Stimulated activated CD8-positive, alpha-beta memory T cell treated with anti-CD3 and anti-CD28 coated beads, Interleukin-2, amount 100 ng/mL, for 1 hour (primary cell): ENCODE data around the gene RASGRF1.

Experiments
- DNase-seq, 2 donors: peaks; one replicate each; pipeline ENCODE4 v3.0.0-alpha.2; 2020; ENCODE audit warnings: low read depth in 2 of 2

Gene RASGRF1

DNA sequence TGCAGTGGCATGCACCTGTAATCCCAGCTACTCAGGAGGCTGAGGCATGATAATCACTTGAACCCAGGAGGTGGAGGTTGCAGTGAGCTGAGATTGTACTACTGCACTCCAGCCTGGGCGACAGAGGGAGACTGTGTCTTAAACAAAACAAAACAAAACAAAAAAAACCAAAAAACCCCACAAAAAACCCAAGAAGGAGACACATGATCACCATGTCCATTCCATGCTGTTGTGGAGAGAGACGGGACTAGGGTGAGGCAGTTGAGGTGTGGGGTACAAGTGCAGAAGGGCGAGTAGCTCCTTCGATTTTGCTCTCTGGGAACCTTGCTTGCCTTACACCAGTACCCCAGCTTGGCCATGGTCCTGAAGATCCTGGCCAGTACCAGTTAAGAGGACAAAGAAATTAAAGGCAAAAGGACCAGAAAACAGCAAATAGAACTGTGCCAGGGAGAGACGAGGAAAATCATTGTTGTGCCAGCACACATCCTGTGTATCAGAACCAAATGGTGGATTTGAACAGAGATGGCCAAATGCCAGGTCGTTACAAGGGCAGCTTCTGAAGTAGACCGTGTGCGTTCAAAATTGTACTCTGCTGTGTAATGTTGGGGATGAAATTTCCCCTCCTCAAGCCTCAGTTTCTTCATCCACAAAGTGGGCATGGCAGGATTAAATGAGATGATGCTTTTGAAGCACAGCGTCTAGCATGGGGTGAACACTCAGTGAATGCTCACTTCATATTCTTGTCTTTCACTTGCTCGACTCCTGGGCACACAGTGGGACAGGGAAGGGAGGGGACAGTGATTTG lies 102.8 kb downstream of the RASGRF1 start:
- DNase-seq, result no peak

DNA sequence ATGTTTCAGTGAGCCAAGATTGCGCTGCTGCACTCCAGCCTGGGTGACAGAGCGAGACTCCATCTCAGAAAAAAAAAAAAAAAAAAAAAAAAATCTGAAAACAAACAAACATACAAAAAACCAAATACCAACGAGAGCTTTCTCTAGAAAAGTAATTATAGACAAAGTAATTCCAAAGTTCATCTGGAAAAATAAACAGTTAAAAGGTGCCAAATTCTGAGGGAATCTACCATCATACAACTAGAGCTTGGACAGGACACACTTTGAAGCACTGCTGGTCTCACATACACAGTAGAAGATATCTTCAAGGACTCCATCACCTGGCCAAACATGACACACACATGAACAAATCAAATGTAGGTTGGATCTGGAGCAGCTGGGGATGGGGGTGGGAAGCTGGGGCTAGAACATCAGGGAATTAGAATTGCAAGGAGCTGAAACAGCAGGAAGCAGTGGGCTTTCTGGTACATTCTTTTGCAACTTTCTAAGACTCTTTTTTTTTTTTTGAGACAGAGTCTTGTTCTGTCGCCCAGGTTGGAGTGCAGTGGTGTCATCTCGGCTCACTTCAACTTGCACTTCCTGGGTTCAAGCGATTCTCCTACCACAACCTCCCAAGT lies 104.6 kb downstream of the RASGRF1 start:
- no peak for DNase-seq

DNA sequence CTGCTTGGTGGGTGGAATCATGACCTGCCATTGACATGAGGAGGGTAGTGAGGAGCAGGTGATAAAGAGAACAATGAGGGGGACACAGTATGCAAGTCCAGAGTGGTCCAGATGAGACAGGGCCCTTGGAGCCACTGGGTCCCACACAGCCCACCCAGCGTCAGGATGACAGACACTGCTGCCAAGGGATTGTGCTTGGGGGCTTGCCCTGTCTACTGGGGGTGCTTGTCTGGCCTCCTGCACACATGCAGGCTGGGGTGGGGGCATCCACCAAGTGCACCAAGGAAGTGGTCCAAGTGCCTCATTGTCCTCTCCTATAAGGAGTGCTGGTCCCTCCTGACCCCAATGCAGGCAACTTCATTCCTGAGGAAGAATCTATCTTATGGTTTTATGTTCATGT lies 106.5 kb downstream of the RASGRF1 start:
- no peak for DNase-seq

DNA sequence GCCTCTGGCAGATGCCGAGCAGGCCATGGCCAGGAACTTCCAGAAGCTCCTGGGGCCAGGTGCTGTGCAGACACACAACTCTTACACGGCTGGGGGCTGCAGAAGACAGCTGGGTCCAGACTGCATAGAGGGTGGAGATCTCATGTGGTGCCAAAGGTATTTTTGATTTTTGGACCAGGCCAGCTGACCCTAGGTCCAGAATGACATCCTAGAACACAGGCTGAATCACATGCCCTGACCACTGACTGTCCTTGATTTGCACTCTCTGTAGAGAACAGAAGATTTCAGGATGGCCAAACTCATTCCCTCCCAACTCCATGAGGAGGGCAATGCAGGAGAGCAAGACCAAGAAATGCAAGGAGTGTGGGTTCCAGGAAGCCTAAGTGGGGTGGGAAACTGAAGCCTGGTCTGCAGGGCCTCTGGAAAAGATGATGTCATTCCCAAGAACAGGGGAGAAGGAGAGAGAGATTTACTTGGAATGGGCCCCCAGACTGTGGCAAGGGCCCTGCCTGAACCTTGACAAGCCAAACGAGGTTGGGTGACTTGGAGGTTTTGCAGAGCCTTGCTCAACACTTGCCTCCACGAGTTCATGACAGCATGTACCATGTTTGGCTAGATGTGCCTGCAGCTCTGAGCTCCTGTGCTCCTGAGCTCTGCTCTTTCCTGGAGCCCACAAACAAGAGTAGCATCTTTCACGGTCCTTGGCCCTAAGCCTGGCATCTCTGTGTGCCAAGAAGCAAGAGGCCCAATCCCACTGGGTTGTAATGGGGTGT lies 107.2 kb downstream of the RASGRF1 start:
- DNase-seq, result no peak

DNA sequence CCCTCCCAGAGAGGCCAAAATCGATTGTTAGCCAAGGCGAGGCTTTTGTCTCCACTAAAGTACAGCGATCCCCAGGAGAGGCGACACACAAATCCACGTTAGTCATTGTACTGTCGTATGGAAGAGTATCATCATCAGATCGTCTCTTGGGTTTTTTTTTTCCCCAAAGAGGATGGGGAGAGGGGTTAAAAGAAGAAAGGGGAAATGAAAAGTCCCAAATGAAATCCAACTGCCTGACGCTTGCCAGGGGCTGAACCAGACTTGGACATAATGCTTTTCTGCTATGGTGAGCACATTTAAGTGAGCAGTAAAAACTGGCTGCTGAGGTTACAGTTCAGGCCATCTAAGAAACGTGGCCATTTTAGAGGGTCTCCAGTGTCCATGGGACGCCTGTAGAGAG lies 107.8 kb downstream of the RASGRF1 start:
- no peak for DNase-seq

DNA sequence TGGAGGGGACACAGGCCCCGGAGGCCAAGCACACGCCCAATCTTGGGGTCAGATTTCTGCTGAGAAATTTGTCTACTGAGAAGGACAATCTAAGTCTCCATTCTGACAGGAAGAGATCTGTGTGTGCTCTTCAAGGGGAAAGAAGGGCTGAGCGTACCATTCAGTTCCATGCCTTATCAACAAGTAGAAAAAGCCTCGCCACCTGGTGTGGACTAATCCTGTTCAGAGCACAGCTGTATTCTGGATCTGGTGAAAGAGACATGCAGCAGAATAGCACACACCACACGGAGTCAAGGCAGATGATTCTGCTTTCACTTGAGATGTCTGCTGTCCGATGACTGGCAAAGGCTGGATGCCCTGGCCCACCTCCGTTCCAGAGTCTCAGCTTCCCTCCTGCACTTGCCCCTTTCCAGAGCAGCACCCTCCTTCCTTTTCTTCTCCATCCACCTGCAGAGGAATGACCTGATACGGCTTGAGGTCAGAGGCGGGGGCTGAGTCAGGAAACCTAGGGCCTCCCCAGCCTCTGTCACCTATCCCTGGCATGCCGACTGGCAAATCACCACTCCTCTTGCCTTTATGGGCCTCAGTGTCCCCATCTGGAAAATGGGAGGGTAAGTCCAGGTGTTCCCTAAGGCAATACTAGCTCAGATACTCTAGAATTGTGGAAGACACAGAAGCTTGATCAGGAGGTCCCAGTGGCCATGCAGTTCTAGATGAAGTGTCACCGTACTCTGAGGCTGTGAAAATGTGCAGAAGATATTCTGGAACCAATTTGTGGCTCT lies 108.9 kb downstream of the RASGRF1 start:
- DNase-seq, result no peak

DNA sequence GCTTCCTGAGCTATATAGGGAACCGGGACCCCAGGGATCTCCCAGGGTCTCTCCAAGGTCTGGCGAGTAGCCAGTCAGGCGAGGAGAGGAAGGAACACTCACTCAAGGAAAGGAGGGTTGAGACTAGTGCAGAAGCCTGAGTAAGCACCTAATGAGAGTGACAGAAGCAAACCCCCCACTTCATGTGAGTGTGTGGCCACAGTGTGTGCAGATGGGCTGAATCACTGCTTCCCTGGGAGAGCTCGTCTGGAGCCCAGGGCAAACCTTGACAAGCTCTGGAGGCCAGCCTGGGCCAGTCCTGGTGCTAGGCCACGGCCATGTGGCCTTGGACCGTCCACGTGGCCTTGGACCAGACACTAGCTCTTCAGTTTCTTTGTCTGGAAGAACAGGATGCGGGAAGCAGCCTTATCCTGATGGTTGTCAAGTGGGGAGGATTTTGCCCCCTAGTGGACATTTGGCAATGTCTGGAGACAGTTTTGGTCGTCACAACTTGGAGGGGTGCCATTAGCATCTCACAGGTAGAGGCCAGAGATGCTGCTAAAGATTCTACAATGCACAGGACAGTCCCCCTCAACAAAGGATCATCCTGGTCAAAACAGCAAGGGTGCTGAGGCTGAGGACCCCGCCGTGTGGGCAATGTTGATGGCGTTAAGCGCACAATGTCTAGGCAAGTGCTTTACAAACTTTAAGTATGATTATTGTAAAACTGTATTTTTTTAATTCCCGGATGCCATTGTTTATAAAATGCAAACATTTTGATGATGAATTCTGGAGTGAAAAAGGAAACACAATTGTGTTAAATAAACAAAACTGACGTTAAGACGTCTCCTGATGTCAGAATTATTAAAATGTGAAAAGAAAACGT lies 110.9 kb downstream of the RASGRF1 start:
- DNase-seq, result no peak

DNA sequence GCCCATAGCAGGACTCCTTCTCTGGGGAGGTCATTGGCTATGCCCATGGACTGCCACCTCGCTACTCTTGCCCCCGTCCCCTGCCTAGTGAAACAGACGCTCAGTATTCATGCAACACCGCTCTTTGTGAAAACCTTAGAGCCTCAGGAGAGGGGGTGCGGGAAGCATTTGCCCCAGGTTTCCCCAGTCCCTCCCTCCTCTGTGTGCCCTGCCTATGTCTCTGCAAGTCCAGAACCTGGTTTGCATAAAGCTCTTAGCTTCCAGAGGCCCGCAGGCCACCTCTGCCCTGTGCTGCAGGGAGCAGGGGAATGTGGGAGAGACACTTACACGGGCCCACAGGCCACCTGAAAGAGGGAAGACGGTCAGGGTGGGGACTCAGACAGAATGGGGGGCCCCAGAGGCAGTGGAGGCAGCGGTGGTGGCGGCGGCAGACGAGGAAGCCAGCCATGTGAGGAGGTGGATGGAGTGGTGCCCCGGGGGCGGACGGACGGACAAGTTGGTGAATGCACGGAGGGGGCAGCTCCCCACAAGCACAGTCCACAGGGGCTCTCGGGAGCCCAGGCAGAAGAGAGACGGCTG lies 111.9 kb downstream of the RASGRF1 start:
- no peak for DNase-seq

DNA sequence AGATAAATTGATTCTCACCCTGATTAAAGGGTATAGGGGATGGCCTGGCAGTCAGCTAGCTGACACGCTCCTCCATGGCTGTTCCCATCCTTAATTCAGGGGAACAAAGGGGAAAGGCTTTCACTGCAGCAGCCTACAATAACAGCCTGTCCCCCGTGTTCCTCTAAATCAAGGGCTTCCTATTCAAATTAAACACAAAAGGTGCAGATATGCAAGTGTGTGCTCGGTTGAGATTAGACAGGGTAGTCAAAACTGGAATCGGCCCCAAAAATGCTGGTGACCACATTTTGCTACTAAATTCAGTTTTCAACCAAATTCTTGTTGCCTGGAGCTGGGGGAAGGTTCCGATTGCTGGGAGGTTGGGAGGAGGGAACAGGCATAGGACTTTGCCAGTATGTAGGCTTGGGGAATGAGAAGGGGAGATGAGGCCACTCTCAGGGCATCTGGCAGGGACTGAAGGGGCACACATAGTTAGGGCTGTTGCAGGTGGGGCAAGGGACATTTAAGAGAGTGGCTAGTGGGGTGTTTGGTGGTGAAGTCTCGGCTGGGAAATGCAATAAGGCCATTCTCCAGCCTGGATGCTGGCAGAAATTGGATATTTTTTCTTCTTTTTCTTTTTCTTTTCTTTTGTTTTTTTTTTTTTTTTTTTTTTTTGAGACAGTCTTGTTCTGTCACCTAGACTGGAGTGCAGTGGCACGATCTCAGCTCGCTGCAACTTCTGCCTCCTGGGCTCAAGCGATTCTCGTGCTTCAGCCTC lies 112.8 kb downstream of the RASGRF1 start:
- DNase-seq, result no peak

DNA sequence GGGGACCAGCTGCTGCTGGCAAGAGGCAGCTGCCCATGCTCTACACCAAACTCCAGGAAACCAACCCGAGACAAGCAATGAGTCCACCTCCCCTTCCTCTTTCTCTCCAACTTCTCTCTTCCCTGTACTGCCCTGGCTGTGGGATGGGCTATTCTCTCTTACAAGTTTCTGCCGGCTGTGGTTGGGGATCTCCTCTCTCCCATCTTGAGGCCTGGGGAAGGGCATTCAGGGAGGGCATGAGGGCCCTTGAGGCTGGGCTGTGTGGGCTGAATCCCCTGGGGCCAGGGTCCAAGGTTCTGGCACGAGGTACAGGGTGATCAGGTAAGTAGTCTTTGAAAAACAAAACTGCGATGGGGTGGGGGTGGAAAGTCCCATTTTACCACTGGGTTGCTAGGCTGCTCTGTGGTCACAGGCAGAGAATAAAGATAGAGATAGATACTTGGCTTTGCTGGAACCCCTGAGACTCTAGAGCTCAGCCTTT lies 113.4 kb downstream of the RASGRF1 start:
- no peak for DNase-seq

DNA sequence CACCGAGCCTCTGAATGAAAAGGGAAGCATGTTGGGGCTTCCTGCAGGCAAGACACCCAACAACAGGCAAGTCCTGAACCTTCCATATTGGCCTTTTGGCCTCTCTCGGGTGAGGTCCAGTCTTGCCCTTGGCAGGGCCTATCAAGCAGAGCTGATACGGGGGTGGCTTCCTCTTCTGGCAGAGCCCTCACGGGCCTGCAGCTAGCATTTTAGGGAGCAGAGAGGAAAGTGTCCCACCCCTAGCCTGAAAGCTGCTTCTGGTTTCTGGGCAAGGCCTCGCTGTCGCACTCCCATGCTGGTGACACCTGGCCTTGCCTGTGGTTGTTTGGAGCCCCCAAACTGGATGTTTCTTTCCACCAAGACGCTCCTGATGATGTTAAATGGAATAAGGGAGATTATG lies 113.9 kb downstream of the RASGRF1 start:
- no peak for DNase-seq

DNA sequence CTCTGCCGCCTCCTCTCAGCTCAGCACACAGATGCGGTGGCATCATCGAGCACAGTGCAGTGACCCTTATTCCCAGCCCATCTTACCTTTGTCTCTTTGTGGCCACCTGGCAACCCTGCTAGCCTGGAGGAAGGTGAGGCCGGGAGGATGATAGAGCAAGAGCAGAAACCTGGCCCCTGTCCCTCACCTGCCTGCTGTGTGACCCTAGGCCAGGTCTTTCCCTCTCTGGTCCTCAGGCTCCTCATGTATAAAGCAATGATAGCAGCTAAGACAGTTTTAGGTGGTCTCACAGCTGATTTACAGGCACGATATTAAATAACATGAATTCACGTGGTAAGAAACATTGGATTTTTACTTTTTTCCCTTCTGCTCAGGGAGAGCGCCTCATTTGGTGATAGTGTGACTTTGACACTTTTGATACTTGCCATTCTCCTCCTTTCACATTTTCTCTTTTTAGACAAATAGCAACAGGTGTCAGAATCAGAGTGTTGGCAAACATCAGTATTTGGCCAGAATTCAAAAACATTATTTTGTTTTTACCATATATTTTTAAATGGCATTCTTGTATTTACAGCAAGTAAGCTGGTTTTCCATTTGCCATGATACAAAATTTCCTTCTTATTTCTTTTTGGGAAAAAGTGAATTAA lies 116.2 kb downstream of the RASGRF1 start:
- no peak for DNase-seq

DNA sequence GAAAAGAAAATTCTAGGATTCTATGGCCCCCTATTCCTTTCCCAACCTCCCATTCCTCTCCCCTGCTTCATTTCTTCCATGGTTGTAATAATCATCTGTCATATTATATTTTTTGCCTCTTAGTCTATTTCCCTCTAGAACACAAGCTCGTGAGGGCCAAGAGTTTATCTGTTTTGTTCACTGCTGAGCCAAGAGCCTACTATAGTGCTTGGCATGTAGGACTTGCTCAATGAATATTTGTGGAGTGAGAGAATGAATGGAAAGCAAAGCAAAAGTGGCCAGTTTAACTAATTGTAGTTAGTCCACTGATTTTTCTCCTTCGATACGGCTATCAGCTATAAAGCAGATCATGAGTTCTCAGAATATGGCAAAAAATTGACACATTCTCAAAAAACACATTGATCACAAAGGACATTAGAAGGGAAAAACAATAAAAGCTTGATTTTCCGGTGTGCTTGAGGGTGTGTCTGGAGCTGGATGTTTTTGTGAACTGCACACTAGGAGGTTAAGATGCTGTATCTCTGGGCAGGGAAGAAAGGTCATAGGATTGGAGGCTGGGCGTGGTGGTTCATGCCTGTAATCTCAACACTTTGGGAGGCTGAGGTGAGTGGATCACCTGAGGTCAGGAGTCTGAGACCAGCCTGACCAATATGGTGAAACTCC lies 120.8 kb downstream of the RASGRF1 start:
- no peak for DNase-seq

DNA sequence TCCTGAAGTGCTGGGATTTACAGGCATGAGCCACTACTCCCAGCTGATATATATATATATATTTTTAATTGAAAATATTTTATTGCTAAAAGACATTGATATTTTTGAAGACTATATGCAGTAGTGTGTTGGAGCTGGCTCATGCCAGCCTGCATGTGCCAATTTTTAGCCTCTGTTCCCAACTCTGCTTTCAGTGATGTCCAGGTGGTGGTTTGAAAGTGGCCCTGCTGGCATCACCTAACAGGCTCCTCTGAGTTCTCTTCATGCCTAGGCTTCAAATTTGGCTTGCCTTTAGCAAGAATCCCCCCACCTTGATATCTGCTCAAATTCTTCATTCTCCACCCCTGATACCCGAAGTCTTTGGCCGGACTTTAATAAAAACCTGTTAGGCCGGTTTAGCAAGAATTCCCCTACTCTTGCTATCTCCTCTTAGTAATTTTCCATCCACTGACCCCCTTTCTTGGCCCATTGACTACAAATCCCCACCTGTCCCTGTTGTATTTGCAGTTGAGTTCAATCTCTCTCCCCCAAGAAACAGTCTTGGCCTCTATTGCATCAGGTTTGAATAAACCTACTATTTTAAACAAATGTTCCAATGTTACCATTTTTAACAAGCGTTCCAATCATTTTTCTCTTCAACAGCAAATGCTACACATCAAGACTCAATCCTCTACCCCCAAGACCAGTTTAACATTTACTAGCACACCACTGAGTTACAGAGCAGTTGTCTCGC lies 121.9 kb downstream of the RASGRF1 start:
- no peak for DNase-seq

DNA sequence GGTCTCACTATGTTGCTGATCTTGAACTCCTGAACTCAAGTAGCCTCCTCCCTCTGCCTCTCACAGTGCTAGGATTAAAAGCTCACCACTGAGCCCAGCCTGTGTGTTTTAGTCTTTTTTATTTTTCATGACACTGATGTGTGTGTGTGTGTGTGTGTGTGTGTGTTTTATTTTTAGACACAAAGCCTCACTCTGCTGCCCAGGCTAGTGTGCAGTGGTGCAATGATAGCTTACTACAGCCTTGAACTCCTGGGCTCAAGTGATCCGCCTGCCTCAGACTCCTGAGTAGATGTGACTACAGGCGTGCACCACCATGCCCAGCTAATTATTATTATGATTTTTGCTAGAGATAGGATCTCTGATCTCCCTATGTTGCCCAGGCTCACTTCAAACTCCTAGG lies 122.5 kb downstream of the RASGRF1 start:
- DNase-seq, result no peak

DNA sequence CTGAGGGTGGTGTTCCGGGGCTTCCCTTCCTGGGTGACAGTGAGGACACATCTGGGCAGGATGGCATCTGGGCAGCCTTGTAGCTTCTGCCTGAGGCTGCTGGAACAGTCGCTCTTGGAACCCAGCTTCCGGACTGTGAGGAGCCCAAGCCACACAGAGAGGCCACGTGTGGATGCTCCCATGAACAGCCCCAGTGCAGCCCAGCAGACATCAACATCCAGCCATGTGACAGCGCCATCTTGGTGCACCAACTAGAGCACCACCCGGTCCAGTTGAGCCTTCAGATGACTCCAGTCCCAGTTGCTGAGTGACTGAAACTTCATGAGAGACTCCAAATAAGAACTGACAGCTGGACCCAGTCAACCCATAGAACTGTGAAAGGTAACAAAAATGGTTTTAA lies 130.3 kb downstream of the RASGRF1 start:
- no peak for DNase-seq

DNA sequence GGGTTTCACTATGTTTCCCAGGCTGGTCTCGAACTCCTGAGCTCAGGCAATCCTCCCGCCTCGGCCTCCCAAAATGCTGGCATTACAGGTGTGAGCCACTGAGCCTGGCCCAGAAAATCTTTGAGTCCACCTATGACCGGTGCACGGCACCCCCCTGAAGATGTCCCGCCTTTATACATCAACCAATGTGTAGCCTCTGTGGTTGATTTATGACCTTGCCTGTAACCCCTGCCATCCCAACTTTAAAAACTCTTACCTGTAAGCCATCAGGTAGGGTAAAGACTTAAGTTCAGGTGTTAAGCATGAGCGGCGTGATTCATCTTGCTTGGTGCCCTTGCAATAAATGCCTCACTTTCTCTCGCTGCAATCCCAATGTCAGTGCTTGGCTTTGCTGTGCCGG lies 131.2 kb downstream of the RASGRF1 start:
- DNase-seq, result no peak
